Large intestine (tissue), 12 donors: Measurements from ENCODE around the gene LRCH2. TPM values are rescaled to one million over a fixed set of nuclear protein-coding genes. Genes with fewer than 3 reads are reported as not detected.

Source experiments
- DNase-seq, 2 donors: peaks; one replicate each; pipeline versions ENCODE4 v3.0.0 to v3.0.0-alpha.2; 2013
- H3K27ac ChIP-seq: one replicate; pipeline ENCODE4 v1.5.1; 2013; ENCODE audit warnings: low read length
- H3K27me3 ChIP-seq: 2 replicates; pipeline ENCODE4 v1.6.1; 2013; ENCODE audit warnings: low read length; ENCODE audit not compliant: control insufficient read depth, insufficient read depth
- H3K36me3 ChIP-seq: 2 replicates; pipeline ENCODE4 v1.6.1; 2013; ENCODE audit warnings: low read length; ENCODE audit not compliant: control insufficient read depth, insufficient read depth
- H3K4me1 ChIP-seq: one replicate; pipeline ENCODE4 v1.6.1; 2013; ENCODE audit warnings: low read length; ENCODE audit not compliant: control insufficient read depth, insufficient read depth
- H3K4me3 ChIP-seq: one replicate; pipeline ENCODE4 v1.5.1; 2013; ENCODE audit warnings: low read length
- H3K9me3 ChIP-seq: one replicate; pipeline ENCODE4 v1.6.1; 2013; ENCODE audit warnings: mild to moderate bottlenecking, low read depth, low read length, moderate library complexity; ENCODE audit not compliant: control insufficient read depth
- WGBS: methylation state at CpG from one replicate; pipeline ENCODE4 v1.1.5; 2013; ENCODE audit warnings: low lambda C conversion rate; ENCODE audit not compliant: insufficient coverage; 5-methylcytosine and 5-hydroxymethylcytosine counted together
- long read RNA-seq, 11 donors: transcript quantifications; one replicate each; lab custom pipeline, GENCODE V29; 2026
- polyA plus RNA-seq: library from polyadenylated mRNA; unstranded; fragments of 120-200 nt; gene quantifications from one replicate; pipeline ENCODE4 v1.2.1, GENCODE V29; 2013

Gene LRCH2
- 3.9 TPM for polyA plus RNA-seq
- long read RNA-seq, donor 1, result 0 reads
- long read RNA-seq, donor 2, result 0 reads
- long read RNA-seq, donor 3, result 0 reads
- long read RNA-seq, donor 4, result 0 reads
- long read RNA-seq, donor 5, result 0 reads
- long read RNA-seq, donor 6, result 0 reads
- long read RNA-seq, donor 7, result 0 reads
- long read RNA-seq, donor 8, result 0 reads
- long read RNA-seq, donor 9, result 0 reads
- long read RNA-seq, donor 10, result 0 reads
- long read RNA-seq, donor 11, result 0 reads

GRCh38 chrX:115233497-115234455 lies at the start of gene LRCH2:
TSS of gene LRCH2 (minus strand) at chrX:115234096. CDS start at chrX:115234041, 55 bp downstream.
- no CpG with 5 or more reads among the region's 59 CpGs for WGBS
- H3K4me3 ChIP-seq, result peak within 1 kb of the TSS; percentile 51
- H3K27me3 ChIP-seq, result peaks cover 6% of the 10 kb centered on the region
- peak; percentile 5 to 14 for DNase-seq
- H3K27ac ChIP-seq, result peak within 1 kb of the TSS; percentile 38
- no peaks in the 10 kb centered on the region for H3K4me1 ChIP-seq
- no peaks in the 10 kb centered on the region for H3K9me3 ChIP-seq
- H3K36me3 ChIP-seq, result no peaks in the 10 kb centered on the region

DNA sequence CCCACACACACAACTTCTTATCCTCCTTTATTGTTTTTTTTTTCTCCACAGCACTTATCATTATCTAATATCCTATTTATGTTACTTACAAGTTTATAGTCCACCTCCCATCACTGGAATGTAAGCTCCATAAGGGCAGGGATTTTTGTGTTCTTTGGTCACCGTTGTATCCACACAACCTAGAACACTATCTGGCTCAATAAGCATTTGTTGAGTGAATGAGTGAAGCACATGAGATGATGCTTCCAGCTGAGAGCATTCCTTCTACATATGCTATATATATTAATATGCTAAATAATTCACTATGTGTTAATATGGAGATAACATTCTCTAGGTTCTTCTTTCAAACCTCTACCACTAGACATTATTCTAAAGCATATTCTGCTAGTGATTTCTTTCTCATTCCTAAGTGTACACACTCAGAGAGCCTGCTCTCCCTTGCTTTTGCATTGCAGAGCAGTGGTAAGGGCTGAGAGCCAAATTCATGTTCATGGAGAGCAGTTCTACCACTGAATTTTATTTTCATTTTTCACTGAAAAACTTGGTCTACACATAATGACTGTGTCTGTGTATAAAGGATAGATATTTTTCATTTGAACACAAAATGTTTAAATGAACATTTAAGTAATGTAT lies 35.3 kb upstream of the LRCH2 start:
- no CpG with 5 or more reads among the region's 1 CpG for WGBS
- no peak overlapping the region for H3K27ac ChIP-seq

DNA sequence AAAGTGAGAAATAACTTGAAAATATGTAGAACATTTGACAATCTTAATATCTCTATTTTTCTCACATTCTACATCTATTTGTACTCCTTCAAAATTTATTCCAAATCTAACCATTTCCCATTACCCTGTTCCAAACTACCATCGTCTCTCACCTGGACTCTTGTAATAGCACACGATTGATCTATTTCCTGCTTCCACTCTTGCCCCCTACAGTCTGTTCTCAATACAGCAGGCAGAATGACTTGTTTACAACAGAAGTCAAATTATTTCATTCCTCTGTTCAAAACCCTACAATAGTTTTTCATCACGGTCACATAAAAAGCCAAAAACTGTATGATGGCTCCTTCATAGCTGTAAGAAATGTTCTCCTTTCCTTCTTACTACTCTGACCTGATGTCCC lies 34.5 kb upstream of the LRCH2 start:
- 0% methylated on average over 1 of the region's 3 CpGs for WGBS
- DNase-seq, result no peak
- Histone ChIP-seq H3K27me3 (no peaks in the 10 kb centered on the region), H3K27ac (no peak overlapping the region), H3K9me3 (no peaks in the 10 kb centered on the region), H3K4me1 (no peaks in the 10 kb centered on the region), H3K36me3 (no peaks in the 10 kb centered on the region), H3K4me3 (no peak overlapping the region)

More for the DNA sequence above, 35.3 kb upstream of the LRCH2 start:
- Histone ChIP-seq H3K4me3 (no peak overlapping the region), H3K36me3 (no peaks in the 10 kb centered on the region), H3K4me1 (no peaks in the 10 kb centered on the region), H3K27me3 (no peaks in the 10 kb centered on the region), H3K9me3 (no peaks in the 10 kb centered on the region)
- DNase-seq, result no peak

DNA sequence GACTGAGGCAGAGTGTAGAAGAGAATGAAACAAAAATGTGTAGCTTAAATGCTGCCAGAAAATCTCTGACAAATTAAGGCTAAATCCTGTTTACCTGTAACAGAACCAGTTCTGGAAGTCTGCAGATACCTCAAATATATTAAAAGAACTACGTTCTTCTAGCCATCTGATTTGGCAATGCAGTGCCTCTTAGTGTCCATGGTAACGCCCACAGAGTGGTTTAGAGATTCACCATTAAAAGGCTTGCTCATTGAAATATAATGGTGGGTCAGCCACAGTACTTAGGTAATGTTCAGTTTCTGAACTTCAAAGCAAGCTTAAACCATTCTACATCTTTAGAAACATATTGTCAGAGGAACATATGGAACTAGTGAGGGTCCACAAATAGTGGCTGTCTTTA lies 32.4 kb upstream of the LRCH2 start:
- Histone ChIP-seq H3K4me3 (no peak overlapping the region), H3K36me3 (no peaks in the 10 kb centered on the region), H3K4me1 (no peaks in the 10 kb centered on the region), H3K9me3 (no peaks in the 10 kb centered on the region), H3K27me3 (no peaks in the 10 kb centered on the region), H3K27ac (no peak overlapping the region)
- no peak for DNase-seq
- WGBS, result no CpG with 5 or more reads among the region's 2 CpGs

- no peaks in the 10 kb centered on the region for H3K36me3 ChIP-seq
- H3K27ac ChIP-seq, result no peak overlapping the region
- no peaks in the 10 kb centered on the region for H3K9me3 ChIP-seq
- no peaks in the 10 kb centered on the region for H3K4me1 ChIP-seq
- no CpG with 5 or more reads among the region's 2 CpGs for WGBS
- no peak for DNase-seq
- no peaks in the 10 kb centered on the region for H3K27me3 ChIP-seq
- H3K4me3 ChIP-seq, result no peak overlapping the region
Observed at GRCh38 chrX:115264009-115264408, 30.1 kb upstream of the LRCH2 start.

DNA sequence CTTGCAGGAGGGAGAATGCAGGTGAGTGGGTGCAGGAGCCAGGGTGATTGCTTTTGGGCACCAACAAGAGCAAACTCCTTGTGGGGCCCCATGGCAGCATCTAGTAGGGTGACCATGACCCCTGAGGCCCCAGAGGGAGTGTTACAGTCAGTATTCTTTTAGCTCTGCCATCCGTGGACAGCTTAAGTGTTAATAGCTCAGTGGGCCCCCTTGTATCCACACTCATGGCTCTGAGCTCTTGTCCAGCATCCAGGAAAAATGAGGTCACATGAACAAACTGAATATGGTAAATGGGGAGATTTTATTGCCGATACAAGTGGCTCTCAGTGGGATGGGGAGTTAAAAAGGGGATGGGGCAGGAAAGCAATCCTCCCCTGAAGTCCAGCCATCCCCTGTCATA lies 27.3 kb upstream of the LRCH2 start:
- Histone ChIP-seq H3K4me1 (no peaks in the 10 kb centered on the region), H3K27me3 (no peaks in the 10 kb centered on the region), H3K36me3 (no peaks in the 10 kb centered on the region), H3K27ac (no peak overlapping the region), H3K4me3 (no peak overlapping the region), H3K9me3 (no peaks in the 10 kb centered on the region)
- WGBS, result no CpG with 5 or more reads among the region's 2 CpGs
- no peak for DNase-seq

DNA sequence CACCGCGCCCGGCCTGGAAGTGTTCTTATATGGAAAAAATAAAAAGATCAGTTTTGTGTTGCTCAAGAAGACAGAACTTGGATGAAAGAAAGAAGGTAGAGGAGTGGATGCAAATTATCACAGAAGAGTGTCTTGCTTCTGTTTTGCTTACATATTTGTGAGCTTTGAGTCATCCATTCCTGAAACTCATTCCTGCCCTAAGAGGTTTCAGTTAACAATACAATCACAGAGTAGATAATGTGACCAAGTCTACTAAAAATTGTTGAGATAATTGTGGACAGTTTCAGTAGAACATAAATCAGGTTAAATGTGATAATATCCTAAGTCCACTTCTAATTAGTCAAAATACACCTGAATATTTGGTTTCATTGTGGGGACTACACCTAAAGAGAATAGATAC lies 26.4 kb upstream of the LRCH2 start:
- Histone ChIP-seq H3K36me3 (no peaks in the 10 kb centered on the region), H3K27me3 (no peaks in the 10 kb centered on the region), H3K4me1 (no peaks in the 10 kb centered on the region), H3K27ac (no peak overlapping the region), H3K4me3 (no peak overlapping the region), H3K9me3 (no peaks in the 10 kb centered on the region)
- no CpG with 5 or more reads among the region's 3 CpGs for WGBS
- no peak for DNase-seq

- H3K27ac ChIP-seq, result no peak overlapping the region
Observed at GRCh38 chrX:115259238-115259875, 25.5 kb upstream of the LRCH2 start.

GRCh38 chrX:115257711-115258110 lies 23.8 kb upstream of the LRCH2 start:
- Histone ChIP-seq H3K9me3 (no peaks in the 10 kb centered on the region), H3K4me1 (no peaks in the 10 kb centered on the region), H3K36me3 (no peaks in the 10 kb centered on the region), H3K27me3 (no peaks in the 10 kb centered on the region), H3K27ac (no peak overlapping the region), H3K4me3 (no peak overlapping the region)
- DNase-seq, result no peak

More at GRCh38 chrX:115259238-115259875, 25.5 kb upstream of the LRCH2 start:
- DNase-seq, result no peak
- Histone ChIP-seq H3K36me3 (no peaks in the 10 kb centered on the region), H3K27me3 (no peaks in the 10 kb centered on the region), H3K4me1 (no peaks in the 10 kb centered on the region), H3K4me3 (no peak overlapping the region), H3K9me3 (no peaks in the 10 kb centered on the region)
- WGBS, result no CpG with 5 or more reads among the region's 3 CpGs

DNA sequence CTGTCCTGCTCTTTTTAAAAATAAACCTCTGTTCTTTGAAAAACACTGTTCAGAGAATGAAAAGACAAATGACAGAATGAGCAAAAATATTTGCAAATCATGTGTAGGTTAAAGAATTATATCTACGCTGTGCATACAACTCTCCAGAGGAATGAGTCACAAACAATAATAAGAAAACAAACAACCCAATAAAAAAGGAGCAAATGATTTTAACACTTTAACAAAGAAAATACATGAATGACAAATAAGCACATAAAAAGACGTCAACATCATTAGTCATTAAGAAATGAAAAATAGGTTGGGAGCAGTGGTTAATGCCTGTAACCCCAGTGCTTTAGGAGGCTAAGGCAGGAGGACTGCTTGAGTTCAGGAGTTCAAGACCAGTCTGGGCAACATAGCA lies 21.1 kb upstream of the LRCH2 start:
- H3K4me3 ChIP-seq, result no peak overlapping the region
- DNase-seq, result no peak
- H3K4me1 ChIP-seq, result no peaks in the 10 kb centered on the region
- no peaks in the 10 kb centered on the region for H3K36me3 ChIP-seq
- no peaks in the 10 kb centered on the region for H3K27me3 ChIP-seq
- no peaks in the 10 kb centered on the region for H3K9me3 ChIP-seq
- WGBS, result no CpG with 5 or more reads among the region's 2 CpGs
- no peak overlapping the region for H3K27ac ChIP-seq
